IPS-18a (cell line): ENCODE data around the gene FIP1L1.
"Not testable (repeated sequence)": the region's sequence is repeated elsewhere in the genome, so short reads cannot be mapped to it uniquely, and the experiment has no call there.

Experiments used
- H3K27ac ChIP-seq: one replicate; pipeline ENCODE4 v1.5.1; 2013; ENCODE audit warnings: low read length
- H3K27me3 ChIP-seq: one replicate; pipeline ENCODE4 v1.6.1; 2013; ENCODE audit warnings: mild to moderate bottlenecking, low read length; ENCODE audit not compliant: control insufficient read depth, insufficient read depth
- H3K36me3 ChIP-seq: one replicate; pipeline ENCODE4 v1.6.1; 2013; ENCODE audit warnings: low read depth, low read length; ENCODE audit not compliant: control insufficient read depth
- H3K4me1 ChIP-seq: one replicate; pipeline ENCODE4 v1.6.1; 2013; ENCODE audit warnings: low read depth, low read length; ENCODE audit not compliant: control insufficient read depth
- H3K4me3 ChIP-seq: one replicate; pipeline ENCODE4 v1.5.1; 2013; ENCODE audit warnings: low read length
- H3K9ac ChIP-seq: one replicate; pipeline ENCODE4 v1.6.1; 2013; ENCODE audit warnings: mild to moderate bottlenecking, low read length, moderate library complexity
- H3K9me3 ChIP-seq: one replicate; pipeline ENCODE4 v1.6.1; 2013; ENCODE audit warnings: low read depth, low read length; ENCODE audit not compliant: control insufficient read depth

FIP1L1 gene

GRCh38 chr4:53455766-53456165, 78.3 kb downstream of the FIP1L1 start:
- H3K27me3 ChIP-seq = no peaks in the 10 kb centered on the region
- H3K4me1 ChIP-seq = no peaks in the 10 kb centered on the region
- H3K9ac ChIP-seq = no peak overlapping the region
- no peak overlapping the region for H3K4me3 ChIP-seq
- H3K36me3 ChIP-seq = peaks cover 49% of the 10 kb centered on the region
- no peaks in the 10 kb centered on the region for H3K9me3 ChIP-seq
- no peak overlapping the region for H3K27ac ChIP-seq

- Histone ChIP-seq H3K4me1 (no peaks in the 10 kb centered on the region), H3K27me3 (no peaks in the 10 kb centered on the region), H3K36me3 (peaks cover 53% of the 10 kb centered on the region), H3K4me3 (no peak overlapping the region), H3K27ac (no peak overlapping the region), H3K9ac (no peak overlapping the region), H3K9me3 (no peaks in the 10 kb centered on the region)
Measured at GRCh38 chr4:53456178-53456577, 78.7 kb downstream of the FIP1L1 start.

- Histone ChIP-seq H3K9me3 (no peaks in the 10 kb centered on the region), H3K27me3 (no peaks in the 10 kb centered on the region), H3K36me3 (peaks cover 43% of the 10 kb centered on the region), H3K4me3 (no peak overlapping the region), H3K4me1 (no peaks in the 10 kb centered on the region), H3K9ac (no peak overlapping the region), H3K27ac (no peak overlapping the region)
Measured at GRCh38 chr4:53459548-53459947, 82.1 kb downstream of the FIP1L1 start.

GRCh38 chr4:53461244-53461643, 83.8 kb downstream of the FIP1L1 start:
- Histone ChIP-seq H3K27ac (no peak overlapping the region), H3K27me3 (no peaks in the 10 kb centered on the region), H3K9ac (no peak overlapping the region), H3K36me3 (peaks cover 29% of the 10 kb centered on the region), H3K4me3 (no peak overlapping the region), H3K4me1 (no peaks in the 10 kb centered on the region), H3K9me3 (no peaks in the 10 kb centered on the region)

DNA sequence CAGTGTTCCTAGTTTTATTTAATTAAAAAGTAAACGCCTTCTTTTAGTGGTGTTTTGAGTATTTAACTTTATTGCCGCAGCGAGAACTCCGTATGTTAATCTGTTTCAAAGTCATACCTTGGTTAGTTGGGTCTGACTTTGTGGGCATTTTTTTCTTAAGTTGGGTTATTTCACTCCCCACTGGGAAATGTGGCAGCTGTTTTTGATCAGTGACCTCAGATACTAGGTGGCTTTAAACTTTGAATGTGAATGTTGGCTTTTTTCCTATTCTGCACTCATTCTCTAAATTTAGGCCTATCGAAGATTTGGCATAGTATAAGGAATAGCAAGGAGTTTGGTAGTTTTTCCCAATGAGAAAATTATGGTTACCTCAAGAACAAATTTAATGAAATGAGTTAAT, 85.9 kb downstream of the FIP1L1 start:
- Histone ChIP-seq H3K4me3 (no peak overlapping the region), H3K27ac (no peak overlapping the region), H3K27me3 (no peaks in the 10 kb centered on the region), H3K4me1 (no peaks in the 10 kb centered on the region), H3K9ac (no peak overlapping the region), H3K36me3 (peaks cover 28% of the 10 kb centered on the region), H3K9me3 (no peaks in the 10 kb centered on the region)

DNA sequence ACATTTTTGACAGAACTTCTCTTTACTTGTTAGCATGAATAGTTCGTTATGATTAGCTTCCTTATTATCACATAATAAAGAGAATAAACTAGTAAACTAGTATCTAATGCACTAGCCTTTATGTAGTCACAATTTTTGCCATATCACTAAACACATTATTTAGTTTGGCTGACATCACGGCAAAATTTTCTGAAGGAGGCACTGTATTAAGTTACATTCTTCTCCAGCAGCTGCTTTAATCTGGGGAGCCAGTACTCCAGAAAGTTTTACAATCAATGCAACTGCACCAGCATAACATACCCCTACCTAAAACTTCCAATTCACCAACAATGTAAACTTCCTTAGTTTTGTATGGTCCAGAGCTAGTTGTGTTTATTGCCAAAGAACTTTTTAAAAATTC, 87.8 kb downstream of the FIP1L1 start:
- no peaks in the 10 kb centered on the region for H3K4me1 ChIP-seq
- no peak overlapping the region for H3K4me3 ChIP-seq

GRCh38 chr4:53465891-53466290, 88.5 kb downstream of the FIP1L1 start:
- H3K9ac ChIP-seq = no peak overlapping the region
- H3K27me3 ChIP-seq = no peaks in the 10 kb centered on the region
- H3K27ac ChIP-seq = no peak overlapping the region
- H3K4me3 ChIP-seq = no peak overlapping the region
- peaks cover 8% of the 10 kb centered on the region for H3K36me3 ChIP-seq
- H3K9me3 ChIP-seq = no peaks in the 10 kb centered on the region
- H3K4me1 ChIP-seq = no peaks in the 10 kb centered on the region

More for the DNA sequence above, 87.8 kb downstream of the FIP1L1 start:
- Histone ChIP-seq H3K36me3 (peaks cover 10% of the 10 kb centered on the region), H3K9me3 (no peaks in the 10 kb centered on the region), H3K27me3 (no peaks in the 10 kb centered on the region), H3K9ac (no peak overlapping the region), H3K27ac (no peak overlapping the region)

GRCh38 chr4:53466576-53466975, 89.1 kb downstream of the FIP1L1 start:
- not testable (repeated sequence) for H3K27ac ChIP-seq, H3K36me3 ChIP-seq, H3K4me3 ChIP-seq, H3K9me3 ChIP-seq, H3K27me3 ChIP-seq, H3K4me1 ChIP-seq, H3K9ac ChIP-seq

GRCh38 chr4:53476232-53477037, 99.0 kb downstream of the FIP1L1 start:
- Histone ChIP-seq H3K27me3 (no peaks in the 10 kb centered on the region), H3K4me3 (no peak overlapping the region), H3K36me3 (no peaks in the 10 kb centered on the region), H3K4me1 (peaks cover 33% of the 10 kb centered on the region), H3K9me3 (no peaks in the 10 kb centered on the region), H3K27ac (peak overlapping the region; percentile 3), H3K9ac (peak overlapping the region; percentile 11)

GRCh38 chr4:53477038-53477565, 99.7 kb downstream of the FIP1L1 start:
- H3K9me3 ChIP-seq = no peaks in the 10 kb centered on the region
- no peaks in the 10 kb centered on the region for H3K27me3 ChIP-seq
- H3K4me1 ChIP-seq = peaks cover 34% of the 10 kb centered on the region
- no peak overlapping the region for H3K4me3 ChIP-seq
- H3K27ac ChIP-seq = peak overlapping the region; percentile 3
- peak overlapping the region; percentile 11 for H3K9ac ChIP-seq
- H3K36me3 ChIP-seq = no peaks in the 10 kb centered on the region

DNA sequence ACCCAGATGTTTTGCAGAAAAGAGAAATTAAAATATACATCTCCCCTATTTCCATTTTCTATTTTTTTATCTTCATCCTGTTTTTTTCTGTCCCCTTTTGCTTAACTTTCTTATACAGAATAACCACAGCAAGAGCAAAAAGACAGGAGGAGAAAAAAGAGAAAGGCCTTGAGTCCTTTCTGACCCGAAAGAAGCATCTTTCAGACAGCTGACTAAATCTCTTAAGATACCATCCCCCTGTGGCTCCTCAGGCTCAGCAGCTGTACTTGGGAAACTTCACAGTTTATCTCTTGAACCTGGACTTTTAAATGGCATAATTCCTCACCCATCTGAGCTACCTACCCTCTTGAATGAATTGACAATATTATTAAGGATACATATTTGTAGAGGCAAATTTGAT, 100.2 kb downstream of the FIP1L1 start:
- Histone ChIP-seq H3K27me3 (no peaks in the 10 kb centered on the region), H3K9me3 (no peaks in the 10 kb centered on the region), H3K27ac (peak overlapping the region; percentile 3), H3K4me3 (no peak overlapping the region), H3K4me1 (peaks cover 34% of the 10 kb centered on the region), H3K36me3 (no peaks in the 10 kb centered on the region), H3K9ac (peak overlapping the region; percentile 13)
